ENCODE data around the gene ANXA7.

GRCh38 chr10:73339436-73339835 is 74.4 kb downstream of the ANXA7 start:
- no peak for TF ChIP-seq CTCF (IDR thresholded peaks at IDR 0.05; ENCODE audit: poor library complexity, severe bottlenecking)
- no peak for TF ChIP-seq EP300 (conservative IDR thresholded peaks at IDR 0.05; ENCODE audit: poor library complexity, severe bottlenecking)
- no peak for TF ChIP-seq SMC3 (conservative IDR thresholded peaks at IDR 0.05; ENCODE audit: poor library complexity)
- TF ChIP-seq EZH2 (IDR thresholded peaks at IDR 0.05; ENCODE audit: borderline replicate concordance, insufficient read depth, low read length, poor library complexity, severe bottlenecking), result no peak
- no peak for TF ChIP-seq MXI1 (conservative IDR thresholded peaks at IDR 0.05; ENCODE audit: poor library complexity, severe bottlenecking)
- TF ChIP-seq TAF1 (IDR thresholded peaks at IDR 0.05; ENCODE audit: low read depth), result no peak
